Mammary epithelial cell (primary cell): ENCODE measurements around the gene LY9.

Experiments used
- CTCF ChIP-seq, 2 donors: IDR thresholded peaks in 1 of 2; conservative IDR thresholded peaks in 1 of 2; 2 replicates each; pipeline ENCODE4 v1.5.1; 2011 to 2012; ENCODE audit warnings: inconsistent platforms in 2 of 2, low read length in 2 of 2, mild to moderate bottlenecking in 2 of 2, control low read depth in 1 of 2, low read depth in 1 of 2; ENCODE audit not compliant: insufficient read depth in 1 of 2; ENCODE audit errors: extremely low read depth in 1 of 2
- EZH2 ChIP-seq: IDR thresholded peaks from 2 replicates; pipeline ENCODE4 v1.6.1; 2012; ENCODE audit warnings: low read length, inconsistent platforms, borderline replicate concordance

DNA sequence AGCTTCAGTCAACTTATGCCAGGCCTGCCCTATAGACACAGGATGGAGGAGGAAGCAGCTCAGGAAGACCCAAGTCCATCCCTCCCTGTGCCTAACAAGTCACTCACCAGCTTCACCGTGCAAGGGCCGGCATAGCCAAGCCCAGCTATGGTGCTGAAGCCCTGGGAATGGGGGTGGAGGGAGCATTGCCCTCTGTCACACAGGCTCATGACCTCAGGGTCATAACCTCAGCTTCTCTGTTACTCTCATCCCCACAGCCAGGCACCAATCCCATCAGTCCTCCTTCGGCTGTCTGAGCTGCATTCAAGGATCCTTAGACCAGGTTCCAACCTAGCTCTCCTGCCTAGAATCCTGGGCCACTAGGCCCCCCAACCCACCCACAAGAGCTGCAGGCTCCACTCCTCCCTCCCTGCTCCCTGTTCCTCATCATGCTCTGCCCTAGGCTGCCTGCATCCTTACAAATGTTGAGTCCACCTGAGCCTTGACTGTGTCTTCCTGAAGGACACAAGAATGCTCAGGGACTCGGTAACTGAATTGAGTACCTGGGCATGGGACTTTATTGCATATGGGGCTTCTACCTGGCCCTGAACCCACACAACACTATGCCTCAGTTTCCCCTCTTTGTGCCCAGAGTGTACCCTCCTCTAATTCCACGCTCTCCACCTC lies 65.0 kb downstream of the LY9 start:
- TF ChIP-seq EZH2 = no peak
- no peak for TF ChIP-seq CTCF (conservative IDR thresholded peaks at IDR 0.05 in 1 of 2, IDR thresholded peaks at IDR 0.05 in 1 of 2; ENCODE audit: extremely low read depth in 1 of 2, insufficient read depth in 1 of 2, low read depth in 1 of 2, low read length in 2 of 2)
